Suprapubic skin (tissue), 4 donors: ENCODE measurements around the gene CWC15. TPM values are rescaled to one million over a fixed set of nuclear protein-coding genes. Genes with fewer than 3 reads are reported as not detected.

Experiments used
- DNase-seq, 2 donors: peaks; one replicate each; pipeline ENCODE4 v3.0.0-alpha.2; 2019; ENCODE audit warnings: low spot score in 2 of 2
- H3K27ac ChIP-seq: fragments of 200-600 bp; sonication (generic); one replicate; pipeline ENCODE4 v1.5.1; 2019
- H3K27me3 ChIP-seq: fragments of 200-600 bp; sonication (generic); one replicate; pipeline ENCODE4 v1.5.1; 2019
- H3K36me3 ChIP-seq: fragments of 200-600 bp; sonication (generic); one replicate; pipeline ENCODE4 v1.5.1; 2019
- H3K4me1 ChIP-seq: fragments of 200-600 bp; sonication (generic); one replicate; pipeline ENCODE4 v1.5.1; 2019
- H3K4me3 ChIP-seq: fragments of 200-600 bp; sonication (generic); one replicate; pipeline ENCODE4 v1.5.1; 2019; ENCODE audit warnings: mild to moderate bottlenecking
- H3K9me3 ChIP-seq: fragments of 200-600 bp; sonication (generic); one replicate; pipeline ENCODE4 v1.5.1; 2019
- EP300 ChIP-seq: sonication (generic); formaldehyde crosslinking; IDR thresholded peaks from one replicate; pipeline ENCODE4 v1.6.1; 2017; ENCODE audit warnings: antibody characterized with exemption
- POLR2A ChIP-seq, 2 donors: fragments of 450-650 bp; IDR thresholded peaks; one replicate each; pipeline ENCODE4 v1.6.1; 2017; ENCODE audit warnings: antibody characterized with exemption in 2 of 2, mild to moderate bottlenecking in 2 of 2, moderate library complexity in 2 of 2
- POLR2AphosphoS5 ChIP-seq, 3 donors: sonication (generic); formaldehyde crosslinking; IDR thresholded peaks; one replicate each; pipeline ENCODE4 v1.6.1; 2017; ENCODE audit warnings: antibody characterized with exemption in 3 of 3
- WGBS: methylation state at CpG from one replicate; pipeline ENCODE4 v1.1.5; 2018; 5-methylcytosine and 5-hydroxymethylcytosine counted together
- total RNA-seq, 4 donors: library from RNA; depleted of rRNA; stranded (reverse); fragments of >200 nt; gene quantifications; one replicate each; pipeline ENCODE4 v1.1.0, GENCODE V29; 2016
- TF ChIP-seq, protein P1 (sequence below), 2 donors: fragments of 200-600 bp in 1 of 2; fragments of 450-650 bp in 1 of 2; sonication (generic) in 1 of 2; IDR thresholded peaks; one replicate each; pipeline ENCODE4 v1.5.1; 2016 to 2019; ENCODE audit warnings: antibody characterized with exemption in 2 of 2, mild to moderate bottlenecking in 1 of 2, moderate library complexity in 1 of 2

Gene CWC15
- total RNA-seq, 4 donors from 2014 or later: 30.5 to 60.7 (median 35.1) TPM

DNA sequence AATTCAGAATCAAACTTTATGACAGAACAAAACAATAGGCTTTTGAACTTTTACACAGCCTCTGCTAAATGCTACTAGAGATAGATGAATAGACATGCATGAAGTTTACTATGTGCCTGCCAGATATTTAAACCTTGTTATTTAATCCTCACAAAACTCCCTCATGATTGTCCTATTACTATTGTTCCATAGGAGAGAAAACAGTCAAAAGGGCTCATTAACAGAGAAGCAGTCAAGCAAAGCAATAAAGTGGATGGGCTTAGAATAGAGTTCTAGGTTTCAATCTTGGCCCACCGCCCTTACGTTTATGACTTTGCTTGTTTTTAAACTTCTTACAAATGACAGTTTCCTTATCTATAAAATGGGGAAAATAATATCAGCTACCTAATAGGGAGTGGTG, 12.9 kb downstream of the CWC15 start:
- Histone ChIP-seq H3K4me3 (no peak overlapping the region), H3K9me3 (no peaks in the 10 kb centered on the region), H3K4me1 (no peaks in the 10 kb centered on the region), H3K27ac (no peak overlapping the region), H3K36me3 (peaks cover 69% of the 10 kb centered on the region), H3K27me3 (no peaks in the 10 kb centered on the region)
- no peak for TF ChIP-seq EP300
- no peak for TF ChIP-seq POLR2A (IDR thresholded peaks at IDR 0.05)
- TF ChIP-seq POLR2AphosphoS5 (IDR thresholded peaks at IDR 0.05): no peak
- TF ChIP-seq, protein P1, sequence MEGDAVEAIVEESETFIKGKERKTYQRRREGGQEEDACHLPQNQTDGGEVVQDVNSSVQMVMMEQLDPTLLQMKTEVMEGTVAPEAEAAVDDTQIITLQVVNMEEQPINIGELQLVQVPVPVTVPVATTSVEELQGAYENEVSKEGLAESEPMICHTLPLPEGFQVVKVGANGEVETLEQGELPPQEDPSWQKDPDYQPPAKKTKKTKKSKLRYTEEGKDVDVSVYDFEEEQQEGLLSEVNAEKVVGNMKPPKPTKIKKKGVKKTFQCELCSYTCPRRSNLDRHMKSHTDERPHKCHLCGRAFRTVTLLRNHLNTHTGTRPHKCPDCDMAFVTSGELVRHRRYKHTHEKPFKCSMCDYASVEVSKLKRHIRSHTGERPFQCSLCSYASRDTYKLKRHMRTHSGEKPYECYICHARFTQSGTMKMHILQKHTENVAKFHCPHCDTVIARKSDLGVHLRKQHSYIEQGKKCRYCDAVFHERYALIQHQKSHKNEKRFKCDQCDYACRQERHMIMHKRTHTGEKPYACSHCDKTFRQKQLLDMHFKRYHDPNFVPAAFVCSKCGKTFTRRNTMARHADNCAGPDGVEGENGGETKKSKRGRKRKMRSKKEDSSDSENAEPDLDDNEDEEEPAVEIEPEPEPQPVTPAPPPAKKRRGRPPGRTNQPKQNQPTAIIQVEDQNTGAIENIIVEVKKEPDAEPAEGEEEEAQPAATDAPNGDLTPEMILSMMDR (IDR thresholded peaks at IDR 0.05): no peak
- WGBS: 97% methylated on average over 2 of the region's 2 CpGs
- no peak for DNase-seq

DNA sequence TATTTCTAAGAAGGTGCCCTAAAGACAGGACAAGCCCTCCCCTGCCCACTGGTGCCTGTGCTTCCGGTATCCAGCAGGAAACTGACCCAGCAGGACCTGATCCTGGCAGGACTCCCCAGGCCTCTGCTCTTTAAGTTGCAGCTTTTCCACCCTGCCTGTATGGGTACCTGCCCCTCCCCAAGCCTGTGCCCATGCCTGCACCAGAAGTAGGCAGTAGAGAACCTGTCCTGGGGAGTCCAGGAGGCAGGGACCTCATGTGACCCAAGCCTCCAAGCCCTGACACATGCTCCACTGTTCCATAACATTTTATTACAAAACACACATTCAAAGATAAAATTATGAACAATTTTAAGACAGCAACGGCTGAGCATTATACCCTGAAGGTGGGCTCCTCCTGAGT, 14.2 kb downstream of the CWC15 start:
- 78% methylated on average over 2 of the region's 2 CpGs for WGBS
- Histone ChIP-seq H3K27ac (no peak overlapping the region), H3K4me3 (no peak overlapping the region), H3K36me3 (peaks cover 56% of the 10 kb centered on the region), H3K4me1 (no peaks in the 10 kb centered on the region), H3K9me3 (no peaks in the 10 kb centered on the region), H3K27me3 (no peaks in the 10 kb centered on the region)
- no peak for DNase-seq
- TF ChIP-seq POLR2AphosphoS5 (IDR thresholded peaks at IDR 0.05) (no peak), POLR2A (IDR thresholded peaks at IDR 0.05) (no peak), EP300 (no peak)
- TF ChIP-seq, protein P1 (IDR thresholded peaks at IDR 0.05): no peak

DNA sequence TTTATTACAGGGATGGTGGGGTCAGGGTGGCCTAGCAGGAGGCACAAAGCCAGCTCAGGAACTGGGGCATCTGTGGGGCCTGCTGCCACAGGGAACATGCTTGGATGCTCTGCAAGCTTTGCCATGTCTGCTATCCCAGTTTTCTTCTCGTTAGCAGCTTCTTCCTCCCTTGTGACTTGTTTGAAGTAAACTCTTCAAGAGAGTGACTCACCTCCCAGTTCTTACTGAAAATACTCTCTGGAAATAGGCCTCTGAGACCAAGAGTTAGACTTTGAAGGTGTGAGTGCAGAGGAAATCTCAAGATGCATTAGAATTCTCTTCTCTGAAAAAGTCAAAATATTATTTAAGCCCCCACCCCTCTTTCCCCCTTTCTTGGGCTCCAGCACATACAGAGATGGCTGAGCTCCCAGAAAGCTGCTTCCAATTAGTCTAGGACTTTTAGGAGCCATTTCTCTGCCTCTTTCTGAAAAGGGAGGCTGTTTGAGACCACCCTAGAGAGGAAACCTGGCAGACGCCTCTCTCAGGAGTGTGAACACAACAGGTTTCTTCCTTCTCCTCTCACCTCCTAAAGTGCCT, 15.1 kb downstream of the CWC15 start:
- 50% methylated on average over 2 of the region's 2 CpGs for WGBS
- H3K27ac ChIP-seq: no peak overlapping the region

DNA sequence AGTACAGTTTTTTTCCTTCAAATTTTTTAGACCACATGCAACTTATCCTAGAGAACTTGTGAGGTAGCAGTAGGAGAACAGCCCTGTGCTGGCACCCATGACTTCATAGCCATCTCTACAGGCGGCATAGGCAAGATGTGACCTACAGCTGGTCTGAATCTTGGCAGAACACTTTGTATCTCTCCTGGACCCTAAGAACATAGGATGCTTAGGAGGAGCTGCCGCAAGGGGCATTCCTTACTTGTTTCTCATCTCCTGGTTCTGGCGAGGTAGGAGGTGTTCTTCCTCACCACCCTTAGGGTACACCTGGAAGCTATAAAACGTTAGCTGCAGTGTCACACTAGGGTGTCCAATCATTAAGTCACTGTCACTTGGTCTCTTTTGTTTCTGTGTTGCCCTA, 16.4 kb downstream of the CWC15 start:
- Histone ChIP-seq H3K4me3 (no peak overlapping the region), H3K4me1 (no peaks in the 10 kb centered on the region), H3K9me3 (no peaks in the 10 kb centered on the region), H3K27me3 (no peaks in the 10 kb centered on the region), H3K27ac (no peak overlapping the region), H3K36me3 (peaks cover 34% of the 10 kb centered on the region)
- no peak for DNase-seq
- TF ChIP-seq POLR2AphosphoS5 (IDR thresholded peaks at IDR 0.05): no peak
- TF ChIP-seq EP300: no peak
- TF ChIP-seq, protein P1 (IDR thresholded peaks at IDR 0.05): no peak
- WGBS: 56% methylated on average over 4 of the region's 4 CpGs

More for the DNA sequence above, 15.1 kb downstream of the CWC15 start:
- Histone ChIP-seq H3K4me3 (no peak overlapping the region), H3K9me3 (no peaks in the 10 kb centered on the region), H3K36me3 (peaks cover 47% of the 10 kb centered on the region), H3K4me1 (no peaks in the 10 kb centered on the region), H3K27me3 (no peaks in the 10 kb centered on the region)
- no peak for DNase-seq
- TF ChIP-seq POLR2A (IDR thresholded peaks at IDR 0.05): no peak
- no peak for TF ChIP-seq EP300
- TF ChIP-seq, protein P1 (IDR thresholded peaks at IDR 0.05): no peak
- no peak for TF ChIP-seq POLR2AphosphoS5 (IDR thresholded peaks at IDR 0.05)

DNA sequence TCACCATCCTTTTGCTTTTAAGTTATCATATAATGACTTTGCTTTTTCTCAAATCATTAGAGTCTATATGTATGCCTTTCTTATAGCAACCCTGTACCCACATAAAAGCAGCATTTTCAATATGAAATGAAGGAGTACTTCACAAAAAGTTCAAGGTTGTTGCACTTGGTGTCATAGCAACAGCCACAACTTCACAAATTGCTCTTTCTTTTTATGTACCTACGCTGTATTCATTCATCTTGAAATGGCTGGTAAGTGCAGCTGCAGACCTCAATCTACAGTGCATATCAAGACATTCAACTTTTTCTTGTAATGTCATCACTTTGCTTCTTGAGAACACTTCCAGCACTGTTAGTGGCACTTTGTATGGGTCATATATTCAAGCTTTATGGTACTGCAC, 18.6 kb downstream of the CWC15 start:
- H3K9me3 ChIP-seq: no peaks in the 10 kb centered on the region
- no peak overlapping the region for H3K4me3 ChIP-seq
- 43% methylated on average over 1 of the region's 1 CpG for WGBS
- H3K27ac ChIP-seq: no peak overlapping the region
- TF ChIP-seq, protein P1 (IDR thresholded peaks at IDR 0.05): no peak
- TF ChIP-seq EP300 (no peak), POLR2A (IDR thresholded peaks at IDR 0.05) (no peak), POLR2AphosphoS5 (IDR thresholded peaks at IDR 0.05) (no peak)
- DNase-seq: no peak
- H3K4me1 ChIP-seq: no peaks in the 10 kb centered on the region
- H3K27me3 ChIP-seq: no peaks in the 10 kb centered on the region
- H3K36me3 ChIP-seq: peaks cover 12% of the 10 kb centered on the region
